ENCODE data around the gene APPL2.

APPL2 gene

DNA sequence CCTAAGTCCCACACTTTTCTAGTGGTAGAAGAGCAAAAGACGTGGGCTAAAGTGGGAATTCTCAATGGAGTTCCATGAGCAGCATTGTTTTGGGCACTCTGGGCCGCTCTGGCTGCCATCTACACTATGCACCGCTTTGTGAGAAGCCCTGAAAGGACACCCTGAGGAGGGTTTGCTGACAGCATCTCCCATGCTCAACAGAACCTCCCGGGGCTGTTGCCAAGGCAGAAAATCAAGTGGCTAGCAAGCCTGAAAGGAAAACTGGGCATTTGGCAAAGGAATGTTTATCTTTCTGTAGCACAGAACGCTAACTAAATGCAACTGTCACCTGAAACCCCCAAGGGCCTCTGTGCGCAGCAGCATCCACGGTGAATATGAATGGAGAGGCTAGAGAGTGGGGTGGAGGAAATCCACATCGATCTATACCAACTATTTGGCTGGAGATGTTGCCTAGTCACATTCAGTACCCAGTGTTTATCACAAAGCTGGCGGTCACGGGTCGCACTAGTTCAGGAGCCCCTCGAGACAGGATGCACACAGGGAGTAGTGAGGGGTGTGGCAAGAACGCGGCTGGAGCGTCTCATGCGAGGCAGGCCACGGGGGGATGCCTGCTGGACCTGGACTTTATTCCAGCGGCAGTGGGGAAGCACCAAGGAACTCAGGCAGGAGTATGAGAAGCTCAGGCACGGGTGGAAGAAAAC, 14.2 kb downstream of the APPL2 start:
- DNase-seq: no peak

DNA sequence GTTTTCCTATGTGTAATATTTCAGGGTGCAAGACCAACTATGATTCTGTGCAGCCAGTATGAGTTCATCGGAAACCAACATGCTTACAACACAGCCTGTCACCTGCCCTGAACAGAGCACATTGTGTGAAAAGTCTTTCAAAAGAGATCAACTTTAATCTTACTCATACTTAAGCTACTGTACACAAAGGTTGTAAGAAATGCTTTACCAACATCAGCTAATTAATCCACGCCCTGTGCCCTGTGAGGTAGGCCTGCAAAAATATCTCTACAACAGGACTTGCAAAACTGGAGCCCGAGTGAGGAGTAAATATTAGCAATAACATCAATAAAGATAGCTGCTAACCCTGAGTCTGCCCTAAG, 15.1 kb downstream of the APPL2 start:
- no peak for DNase-seq

DNA sequence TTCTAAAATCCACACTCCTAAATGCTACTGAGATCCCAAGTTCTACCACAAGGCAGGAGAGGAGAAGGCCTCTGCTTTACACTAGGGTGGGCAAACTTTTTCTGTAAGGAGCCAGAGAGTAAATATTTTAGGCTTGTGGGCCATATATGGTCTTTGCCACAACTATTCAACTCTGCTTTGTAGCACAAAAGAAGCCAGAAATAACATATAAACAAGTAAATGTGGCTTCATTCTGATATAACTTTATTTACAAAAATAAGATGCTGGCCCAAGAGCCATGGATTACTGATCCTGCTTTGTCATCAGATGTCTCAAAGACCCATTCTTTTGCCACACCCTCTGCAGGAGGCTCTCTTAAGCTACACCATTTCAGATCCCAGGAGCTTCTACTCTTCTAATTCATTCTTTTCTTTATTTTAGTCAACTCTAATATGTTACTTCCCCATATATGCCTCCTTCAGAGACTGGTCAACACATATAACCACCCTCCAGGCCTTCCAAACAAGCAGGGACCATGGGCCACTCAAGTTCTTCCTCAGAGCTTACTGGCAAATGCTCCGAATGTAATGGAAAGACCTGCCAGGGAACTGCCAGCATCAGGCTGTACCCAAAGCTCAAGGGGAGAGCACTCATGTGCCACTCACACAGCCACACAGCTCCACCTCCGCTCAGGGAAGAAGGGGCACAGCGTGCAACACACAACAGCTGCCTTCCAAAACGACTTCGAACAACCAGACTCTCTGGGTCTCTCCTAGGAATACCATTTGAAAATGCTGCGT, 15.6 kb downstream of the APPL2 start:
- no peak for DNase-seq

- no peak for DNase-seq
Observed at GRCh38 chr12:105219261-105220028, 16.5 kb downstream of the APPL2 start.

DNA sequence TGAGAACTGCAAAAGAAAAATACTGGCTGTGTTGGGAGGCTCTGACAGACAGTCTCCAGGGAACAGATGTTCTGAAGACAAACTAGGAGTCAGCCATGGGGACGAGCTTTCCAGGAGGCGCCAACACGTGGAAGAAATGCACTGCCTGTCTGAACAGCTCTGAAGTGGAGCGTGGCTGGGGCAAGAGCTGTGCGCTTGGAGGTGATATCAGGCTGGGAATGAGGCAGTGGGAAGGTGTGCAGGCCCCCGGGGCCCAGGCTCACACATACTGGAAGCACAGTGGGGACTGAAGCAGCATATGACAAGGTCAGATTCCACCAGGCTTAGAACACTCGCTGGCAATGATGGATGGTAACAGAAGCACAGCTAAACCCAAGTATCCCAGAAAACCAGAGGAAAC, 17.5 kb downstream of the APPL2 start:
- DNase-seq: no peak

GRCh38 chr12:105214670-105215375, 21.2 kb downstream of the APPL2 start:
- DNase-seq: no peak

DNA sequence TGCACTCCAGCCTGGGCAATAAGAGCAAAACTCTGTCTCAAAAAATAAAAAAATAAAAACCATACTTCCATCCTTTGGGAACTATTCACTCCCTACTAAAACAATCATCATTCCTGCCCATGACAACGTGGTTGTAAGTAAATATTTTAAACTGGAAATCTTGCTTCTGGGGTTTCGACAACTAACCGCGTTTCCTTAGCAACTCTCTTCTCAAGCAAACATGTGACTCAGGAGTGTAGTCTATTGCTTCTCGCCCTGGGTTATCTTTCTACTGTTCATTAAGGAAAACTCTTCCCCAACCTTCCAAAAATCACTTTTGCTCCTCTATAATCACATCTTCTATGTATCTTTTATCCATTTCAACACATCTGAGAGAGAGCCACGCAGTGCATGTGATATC, 21.8 kb downstream of the APPL2 start:
- DNase-seq: no peak

- no peak for DNase-seq
Observed at GRCh38 chr12:105212438-105212837, 23.5 kb downstream of the APPL2 start.

DNA sequence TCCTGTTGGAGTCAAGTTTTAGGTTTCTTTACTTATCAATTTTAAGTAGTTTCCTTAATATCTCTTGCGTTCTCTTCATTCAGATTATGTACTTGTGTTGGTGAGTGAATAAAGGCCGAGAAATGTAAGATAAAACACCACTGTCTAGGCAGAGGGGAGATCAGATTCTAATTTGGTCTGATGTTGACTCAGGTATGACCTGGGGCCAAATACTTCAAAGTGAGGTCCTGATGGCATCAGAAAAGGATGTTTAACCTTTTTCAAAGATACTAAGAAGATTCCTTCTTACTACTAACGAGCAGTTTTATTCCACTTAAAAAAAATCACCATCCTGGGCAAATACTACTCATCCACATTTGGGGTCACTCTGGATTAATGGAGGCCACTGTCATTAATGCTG, 26.9 kb downstream of the APPL2 start:
- no peak for DNase-seq

DNA sequence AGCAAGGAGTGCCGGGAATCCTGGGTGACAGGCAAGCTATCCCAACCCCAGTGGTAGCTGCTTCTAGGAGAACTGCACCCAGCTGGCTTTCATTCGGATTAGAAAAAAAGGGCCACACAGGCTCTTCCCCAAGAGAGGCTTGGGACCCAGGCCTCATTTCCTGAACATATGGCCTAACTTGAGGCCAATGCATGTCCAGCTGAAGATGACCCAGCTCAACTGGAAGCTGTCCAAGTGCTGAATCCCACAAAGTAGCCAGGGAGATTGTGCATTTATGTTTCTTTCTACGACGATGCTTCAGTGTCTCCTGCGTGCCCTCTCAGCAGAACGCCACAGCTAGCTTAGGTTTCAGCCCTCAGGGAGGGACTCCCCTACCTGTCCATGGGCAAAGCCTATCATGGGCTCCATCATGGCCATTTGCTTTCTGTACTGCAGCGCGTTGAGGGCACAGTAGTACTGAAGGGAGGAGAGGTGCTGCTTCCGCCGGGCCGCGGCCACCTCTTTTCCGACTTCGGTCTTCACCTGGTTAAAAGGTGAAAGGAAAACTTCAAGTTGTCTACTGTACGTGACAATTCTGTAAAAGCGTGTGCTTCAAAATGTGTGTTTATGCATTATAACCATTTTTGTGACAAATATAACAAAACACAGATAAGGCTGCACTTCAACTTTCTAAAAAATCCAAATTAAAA, 29.1 kb downstream of the APPL2 start:
- no peak for DNase-seq

GRCh38 chr12:105205322-105206048, 30.5 kb downstream of the APPL2 start:
- no peak for DNase-seq

GRCh38 chr12:105204916-105205315, 31.1 kb downstream of the APPL2 start:
- DNase-seq: no peak

DNA sequence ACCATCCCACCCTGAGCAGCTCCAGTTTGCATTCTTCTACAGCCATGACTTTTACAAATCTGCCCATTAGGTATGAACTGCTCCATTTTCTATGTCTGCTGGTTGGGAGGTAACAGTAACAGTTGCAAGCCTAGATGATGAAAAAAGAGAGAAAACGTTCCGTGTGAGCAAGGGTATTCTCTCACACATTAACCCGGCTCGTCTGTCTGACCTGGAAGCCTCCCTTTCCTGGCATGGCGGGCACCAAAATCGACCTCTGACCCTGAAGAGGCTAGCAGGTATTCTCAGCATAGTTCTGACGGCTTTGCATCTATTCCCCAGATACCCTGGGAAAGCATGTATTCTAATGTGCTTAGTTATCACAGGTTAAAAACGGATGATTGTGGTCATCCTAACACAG, 31.8 kb downstream of the APPL2 start:
- DNase-seq: no peak

- no peak for DNase-seq
Observed at GRCh38 chr12:105202202-105202601, 33.8 kb downstream of the APPL2 start.

DNA sequence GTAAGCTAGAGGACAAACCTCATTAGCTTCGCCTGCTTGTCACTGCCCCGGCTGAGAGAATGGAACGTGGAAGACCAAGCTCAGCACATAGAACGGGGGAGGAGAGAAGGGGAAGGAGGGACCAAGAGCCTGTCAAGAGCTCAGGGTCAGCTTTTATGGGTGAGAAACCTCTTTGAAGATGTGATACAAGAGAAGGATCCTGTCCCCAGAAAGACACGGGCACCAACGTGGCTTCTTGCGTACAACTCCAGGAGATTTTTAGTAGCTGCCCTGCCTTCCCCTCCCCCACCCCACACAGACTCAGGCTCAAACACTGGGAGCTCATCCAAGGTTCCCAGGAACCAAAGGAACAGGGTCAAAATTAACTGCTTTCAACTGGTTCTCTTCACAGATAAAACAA, 34.7 kb downstream of the APPL2 start:
- DNase-seq: no peak

DNA sequence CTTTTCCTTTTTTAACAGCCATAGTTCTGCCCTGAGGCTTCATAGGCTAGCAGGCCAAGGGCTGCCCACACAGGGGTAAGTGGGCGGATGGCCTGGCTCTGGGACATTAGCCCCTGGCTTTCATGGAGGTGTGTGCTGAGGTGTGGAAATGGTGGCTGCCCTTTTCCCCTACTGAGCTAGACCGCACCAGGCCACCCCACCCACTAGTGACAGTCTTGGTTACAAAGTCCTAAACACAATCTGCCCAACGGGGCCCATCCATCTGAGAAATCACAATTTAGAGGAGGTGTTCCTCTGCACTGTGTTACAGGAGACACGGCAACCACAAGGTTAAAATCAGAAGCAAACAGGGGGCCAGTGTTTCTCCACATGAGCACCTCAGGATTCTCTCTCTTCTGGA, 35.6 kb downstream of the APPL2 start:
- DNase-seq: no peak

- no peak for DNase-seq
Observed at GRCh38 chr12:105198961-105199360, 37.0 kb downstream of the APPL2 start.

GRCh38 chr12:105196090-105196489, 39.9 kb downstream of the APPL2 start:
- no peak for DNase-seq

- no peak for DNase-seq
Observed at GRCh38 chr12:105194947-105195346, 41.0 kb downstream of the APPL2 start.

- no peak for DNase-seq
Observed at GRCh38 chr12:105192624-105193225, 43.2 kb downstream of the APPL2 start.

DNA sequence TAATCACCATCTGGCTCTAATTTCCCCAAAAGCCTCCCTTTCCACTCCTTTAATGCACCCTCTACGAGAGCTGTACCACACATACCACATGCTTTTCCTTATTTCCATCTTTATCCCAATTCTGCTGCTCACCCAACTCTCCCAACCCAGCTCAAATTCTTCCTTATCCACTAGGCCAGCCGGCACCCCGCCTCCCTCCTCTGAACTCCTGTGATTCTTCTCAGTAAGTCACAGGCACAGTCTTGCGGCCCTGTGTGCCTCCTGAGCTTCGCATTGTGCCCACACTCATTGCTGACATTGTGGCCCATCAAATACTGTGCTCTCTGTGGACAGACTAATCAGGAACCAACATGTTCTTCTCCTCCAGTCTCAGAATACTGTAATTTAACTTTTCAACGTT, 45.4 kb downstream of the APPL2 start:
- DNase-seq: no peak

DNA sequence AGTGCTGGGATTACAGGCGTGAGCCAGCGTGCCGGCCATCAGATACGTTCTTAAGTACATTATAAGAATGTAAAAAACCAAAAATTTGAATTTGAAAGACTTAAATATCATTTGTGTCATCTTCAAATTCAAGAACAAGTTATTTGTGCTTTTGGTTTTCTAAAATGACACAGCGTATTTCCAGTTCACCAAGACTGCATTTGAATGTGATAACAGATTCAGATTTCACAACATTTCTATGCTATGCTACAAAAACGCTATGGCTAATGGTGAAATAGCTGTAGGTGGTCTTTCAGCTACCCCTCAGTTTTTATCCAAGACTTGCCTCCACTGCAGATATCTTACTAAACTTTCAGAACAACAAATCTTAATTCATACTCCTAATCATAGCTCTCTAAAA, 46.7 kb downstream of the APPL2 start:
- DNase-seq: no peak

Measured in activated T-cell treated with anti-CD3 and anti-CD28 coated beads, Interleukin-2, amount 50 U/mL, for 1 hour (primary cell).